NCI-H1436 (cell line): ENCODE data around the gene SUSD2.
"Not testable (repeated sequence)": the region's sequence is repeated elsewhere in the genome, so short reads cannot be mapped to it uniquely, and the experiment has no call there.

ENCODE experiments used
- DNase-seq: peaks from one replicate; lab custom pipeline; 2025; lab: John Stamatoyannopoulos, UW

The SUSD2 gene

DNA sequence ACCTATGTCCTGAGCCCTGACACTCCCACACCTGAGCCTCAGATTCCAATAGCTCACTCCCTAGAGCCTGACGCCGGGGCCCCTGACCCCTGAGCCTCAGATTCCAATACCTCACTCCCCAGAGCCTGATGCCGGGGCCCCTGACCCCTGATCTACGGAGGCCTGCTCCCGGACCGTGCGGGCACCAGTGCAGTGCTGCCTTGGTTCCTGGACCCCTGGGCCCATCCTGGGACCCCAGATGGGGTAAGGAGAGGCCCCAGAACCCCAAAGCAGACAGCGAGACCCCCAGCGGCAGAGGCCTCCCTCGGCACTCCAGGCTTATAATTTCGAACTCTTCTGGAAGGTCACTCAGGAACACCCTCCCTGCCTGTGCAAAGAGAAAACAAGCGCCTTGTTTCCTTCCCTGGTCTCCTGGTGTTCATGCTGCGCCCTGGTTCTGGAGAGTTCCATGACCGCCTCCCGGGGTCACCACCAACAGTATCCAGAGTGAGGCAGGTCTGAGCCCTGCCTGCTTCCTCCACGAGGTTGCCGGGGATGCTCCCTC lies 7.5 kb downstream of the SUSD2 start:
- DNase-seq: no peak

DNA sequence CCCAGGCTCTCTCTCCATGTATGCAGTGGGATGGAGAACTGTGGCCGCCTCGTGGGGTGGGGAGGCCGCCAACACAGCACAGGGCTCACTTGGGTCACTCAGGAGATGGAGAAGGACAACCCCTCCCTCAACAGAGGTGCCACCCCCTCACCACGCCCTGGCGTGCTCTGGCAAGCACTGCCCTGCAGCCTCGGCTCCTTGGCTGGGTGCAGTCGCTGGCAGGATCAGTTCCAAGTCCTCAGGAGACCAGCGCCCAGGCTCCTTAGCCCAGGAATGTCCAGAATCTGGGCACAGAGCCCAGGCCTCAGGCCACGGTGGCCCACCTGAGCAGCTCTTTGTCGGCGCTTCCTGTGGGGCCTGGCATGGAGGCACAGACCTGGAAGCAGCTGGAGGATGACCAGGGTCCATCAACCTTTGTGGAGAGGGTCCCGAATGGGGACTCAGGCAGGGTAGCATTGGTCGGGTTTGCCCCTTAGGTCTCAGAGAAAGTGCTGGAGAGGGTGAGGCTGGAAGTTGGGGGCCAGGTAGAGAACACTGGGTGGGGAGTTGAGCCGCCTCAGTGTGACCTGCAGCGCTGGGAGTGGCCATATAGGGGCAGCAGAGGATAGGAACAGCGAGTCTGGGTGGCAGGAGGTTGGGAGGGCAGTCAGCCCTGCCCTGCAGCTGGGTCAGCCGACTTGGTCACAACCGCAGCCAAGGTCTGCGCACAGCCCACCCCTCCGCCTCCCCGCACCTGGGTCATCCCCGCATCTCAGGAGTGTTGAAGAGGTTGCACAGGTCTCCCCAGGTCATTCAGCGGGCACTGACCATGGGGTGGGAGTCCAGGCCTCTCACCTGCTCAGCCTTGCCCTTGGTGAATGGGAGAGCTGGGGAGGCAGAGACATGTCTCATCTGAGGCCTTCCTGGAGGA lies 8.2 kb downstream of the SUSD2 start:
- no peak for DNase-seq

DNA sequence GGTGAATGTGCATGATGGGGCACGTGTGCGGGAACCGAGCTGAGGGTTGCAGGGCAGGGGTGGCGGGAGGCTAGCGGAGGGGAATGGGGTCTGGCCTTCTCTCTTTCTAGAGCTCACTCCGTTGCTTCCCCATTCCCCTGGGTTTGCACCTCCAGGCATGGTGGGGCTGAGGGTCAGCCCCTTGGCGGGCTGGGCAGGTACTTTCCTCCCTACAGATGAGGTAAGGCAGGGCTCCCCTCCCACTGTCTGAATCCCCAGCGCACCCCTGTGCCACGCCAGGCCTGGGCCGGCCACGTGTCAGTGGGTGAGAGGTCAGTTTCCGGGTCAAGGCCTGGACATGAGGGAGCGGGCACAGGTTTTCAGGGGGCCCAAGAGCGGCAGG lies 8.9 kb downstream of the SUSD2 start:
- DNase-seq: no peak

DNA sequence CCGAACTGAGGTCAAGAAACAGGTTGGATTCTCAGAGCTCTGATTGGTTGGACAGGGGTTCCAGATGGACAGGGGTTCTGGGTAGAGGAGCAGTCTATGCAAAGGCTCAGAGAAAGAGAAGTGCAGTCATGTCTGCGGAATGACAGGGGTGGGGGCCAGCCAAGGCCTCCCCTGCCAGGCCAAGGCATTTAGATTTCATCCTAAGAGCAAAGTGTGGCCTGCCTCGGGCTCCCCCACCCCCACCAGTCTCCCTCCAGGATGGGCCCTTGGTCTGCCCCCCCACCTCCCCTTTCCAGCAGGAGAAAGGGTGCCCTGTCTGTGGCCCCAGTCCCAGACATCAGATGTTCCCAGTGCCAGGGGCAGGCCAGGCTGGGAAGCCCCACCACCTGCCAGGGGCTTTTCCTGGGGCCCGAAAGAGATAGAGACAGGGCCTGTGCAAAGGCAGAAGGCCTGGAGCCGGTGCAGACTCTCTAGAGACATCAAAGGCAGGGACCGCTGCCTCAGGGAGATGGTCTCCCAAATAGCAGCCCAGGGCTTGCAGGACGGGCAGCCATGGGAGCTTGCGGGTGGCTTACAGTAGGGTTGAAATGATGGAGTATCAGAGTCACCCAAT lies 9.4 kb downstream of the SUSD2 start:
- DNase-seq: no peak

DNA sequence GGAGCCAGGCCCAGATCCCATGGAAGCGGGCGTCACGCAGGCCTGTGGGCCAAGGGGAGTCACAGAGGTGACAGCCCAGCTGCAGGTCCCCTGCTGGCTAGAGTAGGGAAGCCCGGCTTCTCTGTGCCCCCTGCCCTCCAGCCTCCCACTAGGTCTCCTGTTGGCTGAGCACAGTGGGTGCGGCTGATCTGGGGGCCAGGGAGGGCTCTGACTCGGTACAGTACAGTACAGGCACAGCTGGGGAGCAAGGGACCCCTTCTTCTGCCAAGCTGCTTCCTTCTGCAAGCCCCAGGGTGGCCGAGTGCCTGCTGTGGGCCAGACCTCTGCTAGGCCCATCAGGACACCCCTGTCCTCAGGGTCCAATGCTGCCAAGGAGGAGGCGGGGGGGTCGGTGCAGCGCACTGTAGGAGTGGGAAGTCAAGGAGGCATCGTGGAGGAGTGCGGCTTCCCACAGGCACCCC lies 10.1 kb downstream of the SUSD2 start:
- no peak for DNase-seq

DNA sequence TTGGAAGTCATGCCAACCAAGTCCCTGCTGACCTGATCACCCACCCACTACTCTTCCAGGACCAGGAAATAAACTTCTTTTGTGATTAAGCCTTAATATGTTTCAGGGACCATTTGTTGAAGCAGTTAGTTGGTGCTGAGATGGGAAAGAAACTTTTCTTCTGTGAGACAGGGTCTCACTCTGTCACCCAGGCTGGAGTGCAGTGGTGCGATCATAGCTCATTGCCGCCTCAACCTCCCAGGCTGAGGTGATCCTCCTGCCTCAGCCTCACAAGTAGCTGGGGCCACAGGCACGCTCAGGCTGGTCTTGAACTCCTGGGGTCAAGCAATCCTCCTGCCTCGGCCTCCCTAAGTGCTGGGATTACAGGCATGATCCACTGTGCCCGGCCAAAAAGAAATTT lies 10.6 kb downstream of the SUSD2 start:
- DNase-seq: no peak

DNA sequence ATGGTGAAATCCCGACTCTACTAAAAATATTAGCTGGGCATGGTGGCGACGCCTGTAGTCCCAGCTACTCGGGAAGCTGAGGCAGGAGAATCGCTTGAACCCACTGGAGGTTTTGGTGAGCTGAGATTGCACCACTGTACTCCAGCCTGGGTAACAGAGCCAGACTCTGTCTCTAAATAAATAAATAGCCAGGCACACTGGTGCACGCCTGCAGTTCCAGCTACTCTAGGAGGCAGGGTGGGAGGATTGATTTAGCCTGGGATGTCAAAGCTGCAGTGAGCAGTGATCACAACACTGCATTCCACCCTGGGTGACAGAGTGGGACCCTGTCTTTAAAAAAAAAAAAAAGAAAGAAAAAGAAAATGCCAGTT lies 17.4 kb downstream of the SUSD2 start:
- no peak for DNase-seq

DNA sequence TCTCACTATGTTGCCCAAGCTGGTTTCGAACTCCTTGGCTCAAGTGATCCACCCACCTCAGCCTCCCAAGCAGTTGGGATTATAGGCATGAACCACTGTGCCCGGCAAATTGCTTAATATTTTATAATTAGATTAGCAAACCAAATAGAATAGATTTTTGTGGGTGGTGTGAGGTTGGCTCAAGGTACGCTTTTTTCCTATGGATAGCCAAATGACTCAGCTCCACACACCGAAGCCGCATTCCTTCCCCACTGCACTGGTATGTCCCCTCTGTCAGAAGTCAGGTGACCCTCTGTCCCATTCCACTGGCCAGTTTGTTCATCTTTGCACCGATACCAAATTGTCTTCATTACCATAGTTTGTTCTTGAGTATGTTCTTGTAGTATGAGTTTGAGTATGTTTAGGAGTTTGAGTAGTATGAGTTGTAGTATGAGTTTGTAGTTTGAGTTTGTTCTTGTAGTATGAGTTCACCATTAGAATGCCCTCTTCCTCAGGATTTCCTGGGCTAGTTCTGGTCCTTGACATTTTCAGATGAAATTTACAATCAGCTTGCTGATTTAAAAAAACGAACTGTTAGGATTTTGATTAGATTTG lies 19.4 kb downstream of the SUSD2 start:
- no peak for DNase-seq

DNA sequence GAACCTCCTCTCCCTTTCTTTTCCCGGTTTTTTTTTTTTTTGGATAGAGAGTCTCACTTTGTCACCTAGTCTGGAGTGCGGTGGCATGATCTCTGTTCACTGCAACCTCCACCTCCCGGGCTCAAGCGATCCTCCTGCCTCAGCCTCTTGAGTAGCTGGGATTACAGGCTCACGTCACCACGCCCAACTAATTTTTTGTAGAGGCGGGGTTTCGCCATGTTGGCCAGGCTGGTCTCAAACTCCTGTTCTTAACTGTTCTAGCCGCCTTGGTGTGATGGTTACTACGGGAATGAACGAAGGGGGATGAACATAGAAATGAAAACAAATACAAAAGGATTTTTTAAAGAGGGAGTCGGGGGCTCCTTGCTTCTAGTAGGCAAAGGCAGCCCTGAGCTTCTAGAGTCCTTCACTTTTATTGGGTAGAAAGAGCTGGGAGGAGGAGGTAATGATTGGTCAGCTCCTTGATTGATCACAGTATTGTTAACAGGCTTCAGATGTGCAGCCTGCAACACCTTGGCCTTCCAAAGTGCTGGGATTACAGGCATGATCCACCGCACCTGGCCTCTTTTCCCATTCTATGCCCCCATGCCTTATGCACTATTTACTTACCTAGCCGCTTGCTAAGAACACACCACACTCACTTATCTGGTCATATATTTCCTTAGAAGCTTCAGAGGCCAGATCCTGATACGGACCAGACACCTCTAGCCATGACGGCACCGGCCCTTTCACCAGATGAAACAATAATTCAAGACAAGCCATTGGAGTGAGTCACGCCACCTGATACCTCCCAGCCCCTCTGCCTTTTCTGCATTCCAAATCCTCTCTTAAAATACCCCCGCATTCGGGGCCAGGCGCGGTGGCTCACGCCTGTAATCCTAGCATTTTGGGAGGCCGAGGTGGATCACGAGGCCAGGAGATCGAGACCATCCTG lies 20.7 kb downstream of the SUSD2 start:
- DNase-seq: no peak

DNA sequence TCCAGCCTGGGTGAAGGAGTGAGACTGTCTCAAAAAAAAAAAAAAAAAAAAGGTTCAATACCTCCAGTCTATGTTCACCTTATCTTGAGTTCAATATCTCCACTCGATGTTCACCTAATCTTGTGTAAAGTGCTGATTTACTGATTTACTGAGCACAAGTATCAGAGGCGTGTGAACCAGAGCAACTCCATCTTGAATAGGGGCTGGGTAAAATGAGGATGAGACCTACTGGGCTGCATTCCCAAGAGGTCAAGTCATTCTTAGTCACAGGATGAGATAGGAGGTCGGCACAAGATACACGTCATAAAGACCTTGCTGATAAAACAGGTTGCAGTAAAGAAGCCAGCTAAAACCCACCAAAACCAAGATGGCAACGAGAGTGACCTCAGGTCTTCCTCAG lies 22.6 kb downstream of the SUSD2 start:
- DNase-seq: not testable (repeated sequence)

DNA sequence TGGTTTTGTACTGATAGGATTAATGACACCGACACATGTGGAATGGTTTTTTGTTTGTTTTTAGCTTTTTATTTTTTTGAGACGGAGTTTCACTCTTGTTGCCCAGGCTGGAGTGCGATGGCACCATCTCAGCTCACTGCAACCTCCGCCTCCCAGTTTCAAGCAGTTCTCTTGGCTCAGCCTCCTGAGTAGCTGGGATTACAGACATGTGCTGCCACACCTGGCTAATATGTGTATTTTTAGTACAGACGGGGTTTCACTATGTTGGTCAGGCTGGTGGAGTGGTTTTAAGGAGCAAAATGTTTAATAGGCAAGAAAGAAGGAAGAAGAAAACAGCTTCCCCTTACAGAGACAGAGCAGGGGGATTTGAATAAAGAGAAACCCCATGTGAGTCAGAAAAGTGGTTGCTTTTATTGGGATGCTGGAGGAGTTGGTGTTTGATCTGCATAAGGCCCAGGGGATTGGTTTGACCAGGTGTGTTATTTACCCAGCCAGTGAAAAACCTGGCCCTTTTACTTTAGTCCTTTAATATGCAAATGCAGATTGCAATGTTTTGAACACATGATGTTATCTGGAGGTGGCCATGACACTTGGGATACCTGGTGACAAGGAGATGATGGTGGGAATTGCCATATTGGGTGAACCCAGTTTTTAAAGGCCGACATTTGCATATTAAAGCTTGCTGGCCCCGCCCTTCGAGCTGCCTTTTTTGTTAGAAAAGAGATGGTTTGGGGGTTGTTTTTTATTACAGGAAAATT lies 24.3 kb downstream of the SUSD2 start:
- DNase-seq: no peak

DNA sequence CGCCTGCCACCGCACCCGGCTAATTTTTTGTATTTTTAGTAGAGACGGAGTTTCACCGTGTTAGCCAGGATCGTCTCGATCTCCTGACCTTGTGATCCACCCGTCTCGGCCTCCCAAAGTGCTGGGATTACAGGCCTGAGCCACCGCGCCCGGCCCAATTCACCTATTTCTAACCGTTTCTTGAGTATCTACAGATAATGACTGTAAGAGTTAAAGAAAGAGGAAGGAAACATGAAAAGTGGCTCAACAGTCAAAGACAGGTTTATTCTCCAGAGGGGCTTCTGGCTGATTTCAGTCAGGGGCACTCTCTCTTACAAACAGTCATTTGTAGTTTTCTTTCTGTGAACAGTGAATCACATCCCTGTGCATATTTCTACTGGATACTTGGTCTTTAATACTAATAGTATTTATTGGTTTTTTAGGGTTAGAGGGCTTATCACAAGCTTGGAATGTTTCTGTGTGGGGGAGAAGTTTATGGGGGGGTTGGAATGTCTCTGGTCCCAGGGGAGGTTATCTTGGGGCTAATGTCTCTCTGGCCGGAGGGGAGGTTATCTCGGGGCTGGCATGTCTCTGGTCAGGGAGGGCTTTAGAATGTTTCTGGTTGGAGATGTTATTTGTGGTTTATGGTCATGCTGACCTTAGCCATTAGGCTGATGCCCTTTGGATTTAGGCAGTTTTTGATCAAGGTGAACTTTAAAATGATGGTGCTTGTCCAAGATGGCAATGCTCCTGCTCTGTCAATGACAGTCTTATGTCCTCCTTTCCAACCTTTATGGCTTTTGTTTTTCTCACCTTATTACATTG lies 25.4 kb downstream of the SUSD2 start:
- DNase-seq: not testable (repeated sequence)

DNA sequence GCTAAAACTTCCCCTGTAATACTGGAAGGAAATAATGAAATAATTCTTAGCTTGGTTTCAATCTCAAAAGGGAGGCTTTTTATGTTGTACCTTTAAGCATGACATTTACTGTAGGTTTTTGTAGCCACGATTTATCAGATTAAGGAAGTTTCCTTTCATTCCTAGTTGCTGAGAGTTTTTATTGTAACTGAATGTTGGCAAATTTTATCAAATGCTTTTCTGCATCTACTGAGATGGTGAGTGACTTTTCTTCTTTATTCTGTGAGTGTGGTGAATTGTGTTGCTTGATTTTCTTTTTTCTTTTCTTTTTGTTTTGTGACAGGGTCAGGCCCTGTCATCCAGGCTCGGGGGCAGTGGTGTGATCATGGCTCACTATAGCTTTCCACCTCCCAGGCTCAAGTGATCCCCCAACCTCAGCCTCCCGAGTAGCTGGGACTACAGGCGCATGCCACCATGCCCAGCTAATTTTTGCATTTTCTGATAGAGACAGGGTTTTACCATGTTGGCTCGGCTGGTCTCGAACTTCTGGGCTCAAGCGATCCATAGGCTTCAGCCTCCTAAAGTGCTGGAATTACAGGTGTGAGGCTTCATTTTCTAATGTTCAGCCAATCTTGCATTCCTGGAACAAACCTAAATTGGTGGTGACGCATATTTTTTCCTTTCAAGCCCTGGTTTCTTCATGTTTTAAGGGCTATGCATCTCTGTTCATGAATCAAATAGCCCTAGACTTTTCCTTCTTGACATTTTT lies 26.2 kb downstream of the SUSD2 start:
- DNase-seq: no peak

DNA sequence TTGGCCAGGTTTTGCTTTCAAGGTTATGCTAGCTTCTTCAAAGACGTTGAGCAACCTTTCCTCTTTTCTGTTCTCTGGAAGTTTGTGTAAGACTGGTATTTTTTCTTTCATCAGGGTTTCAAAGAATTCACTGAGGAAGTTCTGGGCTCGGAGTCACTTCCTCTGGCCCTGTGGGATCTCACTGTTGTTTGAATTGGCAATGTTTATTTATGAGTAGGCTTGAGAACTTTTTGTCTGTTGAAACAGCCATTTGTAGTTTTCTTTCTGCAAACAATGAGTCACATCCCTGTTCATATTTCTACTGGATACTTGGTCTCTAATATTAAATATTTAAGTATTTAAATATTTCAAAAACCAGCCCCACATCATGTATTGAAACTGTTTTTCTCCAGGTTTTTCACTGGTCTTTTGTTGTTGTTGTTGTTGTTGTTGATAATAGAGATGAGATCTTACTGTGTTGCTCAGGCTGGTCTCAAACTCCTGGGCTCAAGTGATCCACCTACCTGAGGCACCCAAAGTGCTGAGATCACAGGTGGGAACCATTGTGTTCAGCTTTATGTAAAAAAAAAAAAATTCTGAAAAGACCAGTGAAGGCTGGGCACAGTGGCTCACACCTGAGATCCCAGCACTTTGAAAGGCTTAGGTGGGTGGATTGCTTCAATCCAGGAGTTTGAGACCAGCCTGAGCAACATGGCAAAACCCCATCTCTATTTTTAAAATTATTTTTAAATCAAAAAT lies 26.9 kb downstream of the SUSD2 start:
- no peak for DNase-seq

DNA sequence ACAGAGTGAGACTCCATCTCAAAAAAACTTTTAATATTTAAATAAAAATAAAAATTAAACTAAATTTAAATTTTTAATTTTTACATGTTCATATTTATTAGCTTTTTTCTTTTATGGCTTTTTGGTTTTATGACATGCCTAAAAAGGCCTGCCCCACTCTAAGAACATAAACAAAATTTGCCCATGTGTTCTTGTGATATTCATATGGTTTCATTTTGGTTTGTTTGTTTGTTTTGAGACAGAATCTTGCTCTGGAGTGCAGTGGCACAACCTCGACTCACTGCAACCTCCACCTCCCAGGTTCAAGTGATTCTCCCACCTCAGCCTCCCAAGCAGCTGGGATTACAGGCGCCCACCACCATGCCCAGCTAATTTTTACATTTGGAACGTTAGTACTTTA lies 27.7 kb downstream of the SUSD2 start:
- no peak for DNase-seq

DNA sequence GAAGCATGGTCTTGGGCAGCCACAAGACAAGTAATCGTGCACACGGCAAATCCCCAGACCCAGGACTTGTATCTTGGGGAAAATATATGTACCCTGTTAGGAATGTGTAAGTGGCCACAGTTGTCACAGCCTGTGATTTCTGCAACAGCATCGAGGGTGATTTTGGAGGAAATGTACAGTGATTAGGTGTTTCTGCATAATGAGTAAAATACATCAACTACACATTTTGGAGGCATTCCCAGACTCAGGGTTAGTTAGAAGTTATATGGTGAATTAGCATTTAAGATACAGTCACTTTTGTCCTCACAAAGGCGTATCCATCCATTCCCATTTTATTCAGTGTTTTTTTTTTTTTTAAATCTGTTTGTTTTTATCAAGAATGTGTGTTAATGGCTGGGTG lies 28.4 kb downstream of the SUSD2 start:
- DNase-seq: no peak

DNA sequence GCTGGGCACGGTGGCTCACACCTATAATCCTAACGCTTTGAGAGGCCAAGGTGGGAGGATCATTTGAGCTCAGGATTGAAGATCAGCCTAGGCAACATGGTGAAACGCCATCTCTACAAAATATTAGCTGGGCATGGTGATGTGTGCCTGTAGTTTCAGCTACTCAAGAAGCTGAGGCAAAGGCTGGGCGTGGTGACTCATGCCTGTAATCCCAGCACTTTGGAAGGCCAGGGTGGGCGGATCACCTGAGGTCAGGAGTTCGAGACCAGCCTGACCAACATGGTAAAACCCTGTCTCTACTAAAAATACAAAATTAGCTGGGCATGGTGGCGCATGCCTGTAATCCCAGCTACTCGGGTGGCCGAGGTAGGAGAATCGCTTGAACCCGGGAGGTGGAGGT lies 29.1 kb downstream of the SUSD2 start:
- not testable (repeated sequence) for DNase-seq

DNA sequence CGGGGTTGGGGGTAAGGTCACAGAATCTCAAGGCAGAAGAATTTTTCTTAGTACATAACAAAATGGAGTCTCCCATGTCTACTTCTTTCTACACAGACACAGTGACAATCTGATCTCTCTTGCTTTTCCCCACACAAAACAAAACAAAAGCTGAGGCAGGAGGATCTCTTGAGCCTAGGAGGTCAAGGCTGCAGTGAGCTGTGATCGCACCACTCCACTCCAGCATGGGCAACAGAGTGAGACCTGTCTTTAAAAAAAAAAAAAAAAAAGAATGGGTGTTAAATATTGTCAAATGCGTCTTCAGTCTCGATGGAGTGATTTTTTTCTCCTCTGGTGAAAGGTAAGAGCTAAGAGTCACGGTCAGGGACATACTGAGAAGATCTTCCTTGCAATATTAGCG lies 30.4 kb downstream of the SUSD2 start:
- not testable (repeated sequence) for DNase-seq

DNA sequence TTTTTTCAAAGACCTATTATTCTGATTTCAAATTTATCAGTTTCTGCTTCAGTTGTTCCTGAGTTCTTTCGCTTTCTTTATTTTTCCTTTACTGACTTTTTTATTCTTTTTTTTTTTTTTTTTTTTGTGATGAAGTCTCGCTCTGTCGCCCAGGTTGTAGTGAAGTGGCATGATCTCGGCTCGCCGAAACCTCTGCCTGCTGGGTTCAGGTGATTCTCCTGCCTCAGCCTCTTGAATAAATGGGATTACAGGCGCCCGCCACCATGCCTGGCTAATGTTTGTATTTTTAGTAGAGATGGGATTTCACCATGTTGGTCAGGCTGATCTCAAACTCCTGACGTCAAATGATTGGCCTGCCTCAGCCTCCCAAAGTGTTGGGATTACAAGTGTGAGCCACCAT lies 31.8 kb downstream of the SUSD2 start:
- not testable (repeated sequence) for DNase-seq
